Measurements from ENCODE around the gene SLC10A1. TPM values are rescaled to one million over a fixed set of nuclear protein-coding genes. Genes with fewer than 3 reads are reported as not detected.
"Not testable (repeated sequence)": the region's sequence is repeated elsewhere in the genome, so short reads cannot be mapped to it uniquely, and the experiment has no call there.

SLC10A1 gene
- 0.23 TPM for total RNA-seq

DNA sequence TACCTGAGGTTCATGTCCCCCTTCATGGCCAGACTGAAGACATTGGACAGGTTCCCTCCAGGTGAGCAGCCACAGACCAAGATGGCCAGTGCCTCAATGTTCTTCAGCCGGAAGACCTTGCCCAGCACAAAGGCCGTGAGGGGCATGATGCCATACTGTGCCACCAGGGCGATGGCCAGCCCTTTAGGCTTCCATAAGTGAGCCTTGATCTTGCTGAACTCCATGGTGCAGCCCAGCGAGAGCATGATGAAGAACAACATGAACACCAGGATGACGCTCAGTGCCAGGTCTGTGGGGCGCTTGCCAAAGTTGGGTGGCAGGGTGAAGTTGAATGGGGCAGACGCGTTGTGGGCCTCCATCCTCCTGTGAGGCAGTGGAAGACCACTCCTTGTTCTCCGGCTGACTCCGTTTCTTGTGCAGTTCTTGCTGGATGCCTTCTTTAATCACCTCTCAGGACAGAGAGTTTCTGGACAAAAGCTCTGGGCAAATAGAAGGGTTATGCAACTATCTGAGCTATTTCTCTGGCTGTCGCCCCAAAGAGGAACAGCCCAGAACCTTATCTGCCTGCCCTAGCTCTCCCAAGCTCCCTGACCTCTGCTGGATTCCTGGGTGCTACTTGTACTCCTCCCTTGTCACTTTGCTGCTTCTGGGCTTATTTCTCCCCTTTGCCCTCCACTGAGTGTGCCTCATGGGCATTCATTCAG is at the start of gene SLC10A1:
Gene SLC10A1, minus strand, starts transcription at position 445 of the 704 bp plus-strand sequence. Its CDS starts 86 bp downstream, at position 359.
- no peak for DNase-seq (ENCODE audit: low spot score)

DNA sequence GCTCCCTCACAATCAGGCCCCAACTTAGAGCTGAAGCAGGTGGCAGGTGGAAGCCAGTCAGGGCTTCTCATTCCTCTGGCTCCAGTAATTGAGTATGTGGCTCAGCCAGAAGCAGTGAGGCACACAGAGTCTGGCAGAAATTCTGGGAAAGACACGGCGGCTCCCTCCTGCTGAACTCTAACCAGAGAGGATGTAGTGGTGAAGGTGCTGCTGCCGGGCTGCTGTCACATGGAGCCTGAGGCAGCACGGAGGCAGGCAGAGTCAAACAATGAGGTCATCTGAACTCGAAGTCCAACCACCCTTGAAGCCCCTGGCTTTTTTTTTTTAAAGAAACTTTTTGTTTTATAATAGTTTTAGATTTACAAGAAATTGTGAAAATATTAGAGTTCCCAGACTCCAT is 48.7 kb upstream of the SLC10A1 start:
- DNase-seq (ENCODE audit: low spot score): no peak

DNA sequence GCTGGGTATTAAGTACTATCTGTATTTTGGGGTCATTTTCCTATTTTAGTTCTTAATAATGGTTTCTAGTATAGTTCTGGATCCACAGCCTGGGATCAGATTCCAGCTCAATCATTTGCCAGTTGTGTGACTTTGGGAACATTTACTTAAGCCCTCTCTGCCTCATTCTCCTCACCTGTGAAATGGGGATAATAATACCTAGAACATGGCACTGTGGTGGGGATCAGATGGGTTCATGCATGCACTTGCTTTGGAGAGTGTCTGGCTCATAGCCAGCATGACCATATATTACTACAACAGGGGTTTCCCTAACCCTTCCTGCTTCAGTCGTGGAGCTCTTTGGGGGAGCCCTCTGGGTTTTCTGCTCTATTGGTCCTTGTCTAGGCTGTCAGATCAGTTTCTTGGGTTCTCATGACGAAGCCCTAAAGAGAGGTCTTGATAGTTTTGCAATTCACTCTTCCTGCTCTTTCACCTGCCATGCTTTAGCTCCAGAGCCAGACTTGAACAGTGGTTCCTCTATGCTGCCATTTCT is 48.1 kb upstream of the SLC10A1 start:
- no peak for DNase-seq (ENCODE audit: low spot score)

DNA sequence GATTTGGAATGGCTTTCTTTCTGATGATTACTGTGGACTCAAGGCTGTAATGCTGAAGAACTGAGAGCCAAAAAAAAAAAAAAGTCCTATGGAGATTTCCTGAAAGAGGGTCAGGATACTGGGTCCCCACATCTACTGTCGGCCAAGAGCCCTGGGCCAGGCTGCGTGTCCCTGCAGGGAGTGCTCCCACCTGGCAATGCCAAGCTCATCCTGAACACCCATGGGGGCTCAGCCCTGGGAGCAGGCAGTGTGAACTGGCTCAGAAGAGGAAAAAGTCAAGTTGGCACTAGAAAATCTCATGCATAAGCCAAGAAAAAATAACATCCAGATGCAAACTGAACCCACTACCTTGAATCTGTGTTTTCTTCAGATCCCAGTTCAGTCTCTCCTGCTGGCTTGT is 47.1 kb upstream of the SLC10A1 start:
- no peak for DNase-seq (ENCODE audit: low spot score)

DNA sequence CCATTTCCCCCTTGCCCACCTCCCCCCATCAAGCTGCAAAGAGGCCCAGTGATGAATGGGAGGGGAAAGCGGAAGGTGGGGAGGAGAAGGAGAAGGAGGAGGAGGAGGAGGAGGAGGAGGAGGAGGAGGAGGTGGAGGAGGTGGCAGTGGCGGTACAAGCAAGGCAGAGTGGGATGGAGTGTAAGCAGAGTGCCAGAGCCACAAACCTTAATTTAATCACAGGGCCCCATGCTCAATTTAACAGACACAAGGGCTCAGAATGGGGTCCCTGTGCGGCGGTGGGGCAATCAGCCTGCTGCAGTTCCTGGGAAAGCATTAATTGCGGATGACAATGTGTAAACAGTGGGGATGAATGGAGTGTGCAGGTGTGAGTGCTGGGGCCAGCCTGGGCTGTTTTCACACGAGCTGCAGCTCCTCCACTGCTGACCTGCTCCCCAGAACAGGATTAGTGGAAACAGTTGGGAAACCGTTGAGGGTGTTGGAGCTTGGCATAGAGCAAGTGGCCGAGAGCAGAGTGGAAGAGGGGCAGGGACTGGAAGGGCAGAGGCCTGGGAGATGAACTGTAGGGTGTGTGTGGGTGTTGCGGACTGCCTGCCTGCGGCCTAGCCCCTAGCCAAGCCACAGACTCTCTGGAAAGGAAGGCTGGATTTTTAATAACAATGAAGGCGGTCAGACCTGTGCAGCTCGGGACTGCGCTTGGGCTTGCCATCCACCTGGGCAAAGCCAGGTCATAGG is 45.8 kb upstream of the SLC10A1 start:
- DNase-seq (ENCODE audit: low spot score): no peak

DNA sequence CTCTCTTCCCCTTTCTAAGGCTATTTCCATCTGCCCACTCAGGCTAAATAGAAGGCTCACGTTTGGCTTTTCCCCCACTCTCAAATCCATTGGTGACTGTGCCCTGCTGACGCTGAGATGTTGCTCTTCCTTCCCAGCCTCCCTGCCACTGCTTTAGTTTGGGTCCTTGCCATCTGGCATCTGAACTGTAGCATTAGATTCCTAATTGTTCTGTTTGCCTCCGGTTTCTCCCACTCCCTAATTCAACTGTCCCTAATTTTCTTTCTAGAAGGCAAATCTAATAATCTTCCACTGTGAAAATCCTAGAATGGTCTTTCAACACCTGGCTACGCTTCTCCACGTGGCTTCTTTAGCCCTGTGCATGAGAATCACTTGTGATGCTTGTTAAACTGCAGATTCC is 44.6 kb upstream of the SLC10A1 start:
- DNase-seq (ENCODE audit: low spot score): no peak

DNA sequence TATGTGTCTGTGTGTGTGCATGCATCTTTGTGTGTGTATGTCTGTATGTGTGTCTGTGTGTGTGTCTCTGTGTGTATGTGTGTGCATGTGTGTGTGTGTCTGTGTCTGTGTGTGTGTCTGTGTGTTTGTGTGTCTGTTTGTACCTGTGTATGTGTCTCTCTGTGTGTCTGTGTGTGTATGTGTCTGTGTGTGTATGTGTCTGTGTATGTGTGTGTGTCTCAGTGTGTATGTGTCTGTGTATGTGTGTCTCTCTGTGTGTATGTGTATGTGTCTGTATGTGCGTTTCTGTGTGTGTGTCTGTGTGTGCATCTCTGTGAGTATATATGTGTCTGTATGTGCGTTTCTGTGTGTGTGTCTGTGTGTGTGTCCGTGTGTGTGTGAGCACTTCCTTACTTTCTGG is 42.6 kb upstream of the SLC10A1 start:
- no peak for DNase-seq (ENCODE audit: low spot score)

DNA sequence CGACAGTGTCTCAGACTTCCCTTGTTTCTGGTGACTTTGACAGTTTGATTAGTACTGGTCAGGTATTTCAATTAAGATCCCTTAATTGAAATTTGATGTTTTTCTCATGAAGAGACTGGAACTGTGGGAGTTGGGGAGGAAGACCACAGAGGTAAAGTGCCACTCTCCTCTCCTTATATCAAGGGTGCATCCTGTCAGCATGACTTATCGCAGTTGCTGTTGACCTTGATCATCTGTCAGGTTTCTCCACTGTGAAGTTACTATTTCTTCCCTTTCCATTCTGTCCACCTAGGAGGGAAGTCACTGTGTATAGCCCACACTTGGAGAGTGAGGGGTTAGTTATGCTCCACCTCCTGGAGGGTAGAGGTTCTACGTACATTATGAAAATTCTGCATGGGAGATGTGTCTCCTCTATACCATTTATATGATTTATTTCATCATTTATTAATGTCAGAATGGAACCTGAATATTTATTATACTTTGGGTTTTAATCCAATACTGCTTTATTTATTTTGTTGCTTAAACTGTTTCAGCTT is 41.9 kb upstream of the SLC10A1 start:
- no peak for DNase-seq (ENCODE audit: low spot score)

DNA sequence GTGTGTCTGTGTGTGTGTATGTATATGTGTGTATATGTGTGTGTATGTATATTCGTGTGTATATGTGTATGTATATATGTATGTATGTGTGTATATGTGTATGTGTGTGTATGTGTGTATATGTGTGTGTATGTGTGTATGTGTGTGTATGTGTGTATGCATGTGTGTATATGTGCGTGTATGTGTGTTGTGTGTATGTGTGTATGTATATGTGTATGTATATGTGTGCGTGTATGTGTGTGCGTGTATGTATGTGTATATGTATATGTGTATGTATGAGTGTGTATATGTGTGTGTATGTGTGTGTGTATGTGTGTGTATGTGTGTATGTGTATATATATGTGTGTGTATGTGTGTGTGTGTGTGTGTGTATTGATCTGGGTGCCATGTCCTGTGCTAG is 31.8 kb upstream of the SLC10A1 start:
- no peak for DNase-seq (ENCODE audit: low spot score)

DNA sequence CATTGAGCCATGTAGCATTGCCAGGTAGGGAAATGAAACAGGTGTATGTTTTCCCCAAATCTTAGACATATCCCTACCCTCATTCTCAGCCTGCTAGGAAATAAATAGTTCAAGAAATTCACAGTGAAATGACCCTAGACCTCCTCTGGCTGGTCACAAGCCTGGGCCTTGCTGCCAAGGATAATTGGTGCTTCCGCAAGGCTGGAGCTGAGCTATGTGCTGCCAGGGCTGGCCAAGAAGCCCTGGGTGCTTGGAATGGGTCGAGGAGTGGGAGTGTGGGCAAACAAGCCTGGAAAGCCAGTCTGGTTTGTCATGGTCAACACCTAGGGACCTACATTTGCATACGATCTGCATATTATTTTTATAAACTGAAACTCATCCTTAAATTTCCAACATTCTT is 31.3 kb upstream of the SLC10A1 start:
- DNase-seq (ENCODE audit: low spot score): no peak

DNA sequence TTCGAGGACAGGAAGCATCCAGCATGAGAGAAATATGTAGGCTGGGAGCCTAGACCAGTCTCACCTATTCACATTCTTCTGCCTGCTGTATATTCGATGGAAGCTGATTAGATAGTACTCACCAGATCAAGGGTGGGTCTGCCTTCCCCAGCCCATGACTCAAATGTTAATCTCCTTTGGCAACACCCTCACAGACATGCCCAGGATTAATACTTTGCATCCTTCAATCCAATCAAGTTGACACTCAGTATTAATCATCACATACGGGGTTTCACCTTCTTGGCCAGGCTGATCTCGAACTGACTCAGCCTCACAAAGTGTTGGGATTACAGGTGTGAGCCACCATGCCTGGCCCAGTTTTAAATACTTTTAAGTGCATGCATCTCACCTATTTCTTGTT is 30.5 kb upstream of the SLC10A1 start:
- DNase-seq (ENCODE audit: low spot score): no peak

DNA sequence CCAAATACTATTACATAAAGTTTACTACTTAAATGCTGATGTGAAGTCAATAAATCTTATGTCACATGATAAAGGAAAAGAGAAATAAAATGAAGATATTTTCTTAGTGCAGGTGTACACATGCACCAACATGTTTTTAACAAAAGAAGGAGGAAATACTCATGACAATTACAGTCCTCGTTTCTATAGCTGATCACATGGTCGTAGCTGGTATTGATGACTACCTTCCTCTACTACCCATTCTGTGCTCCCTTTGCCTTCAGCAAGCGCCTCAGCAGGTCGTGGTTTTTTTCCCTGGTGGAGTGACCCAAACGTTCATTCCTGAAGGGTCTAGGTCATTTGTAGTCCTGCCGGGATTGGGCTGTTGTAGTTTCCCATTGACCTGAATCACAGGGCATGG is 25.4 kb upstream of the SLC10A1 start:
- no peak for DNase-seq (ENCODE audit: low spot score)

DNA sequence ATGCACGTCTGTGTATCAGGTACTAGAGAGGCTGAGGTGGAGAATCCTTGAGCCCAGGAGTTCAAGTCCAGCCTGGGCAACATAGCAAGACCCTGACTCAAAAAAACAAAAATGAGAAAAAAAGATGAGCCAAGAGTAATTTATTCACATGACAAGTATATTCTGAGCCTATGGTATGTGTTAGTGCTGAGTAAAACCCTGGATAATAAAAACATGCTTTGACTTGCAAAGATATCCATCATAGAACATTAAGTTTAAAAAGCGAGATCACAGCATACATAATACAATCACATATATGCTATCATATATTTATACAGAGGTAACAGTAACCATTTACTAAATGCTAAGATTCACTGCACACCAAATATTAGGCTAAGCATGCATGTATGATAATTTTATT is 23.9 kb upstream of the SLC10A1 start:
- no peak for DNase-seq (ENCODE audit: low spot score)

DNA sequence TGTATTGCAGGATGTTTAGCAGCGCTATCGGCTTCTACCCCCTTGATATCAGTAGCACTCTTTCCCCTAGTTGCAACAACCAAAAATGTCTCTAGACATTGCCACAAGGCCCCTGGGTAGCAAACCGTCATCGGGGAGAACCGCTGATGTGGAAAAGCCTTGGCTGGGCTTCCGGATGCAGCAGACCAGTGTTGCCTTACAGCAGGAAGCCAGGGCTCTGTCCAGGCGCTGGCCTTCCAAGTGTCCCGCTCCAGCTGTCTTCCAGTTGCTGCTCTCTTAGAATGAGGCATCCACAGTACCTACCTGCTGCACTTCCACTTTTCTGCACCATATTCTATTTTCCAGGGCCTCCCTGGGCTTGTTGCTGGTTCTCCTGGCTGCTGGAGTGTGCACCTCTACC is 22.6 kb upstream of the SLC10A1 start:
- DNase-seq (ENCODE audit: low spot score): no peak

DNA sequence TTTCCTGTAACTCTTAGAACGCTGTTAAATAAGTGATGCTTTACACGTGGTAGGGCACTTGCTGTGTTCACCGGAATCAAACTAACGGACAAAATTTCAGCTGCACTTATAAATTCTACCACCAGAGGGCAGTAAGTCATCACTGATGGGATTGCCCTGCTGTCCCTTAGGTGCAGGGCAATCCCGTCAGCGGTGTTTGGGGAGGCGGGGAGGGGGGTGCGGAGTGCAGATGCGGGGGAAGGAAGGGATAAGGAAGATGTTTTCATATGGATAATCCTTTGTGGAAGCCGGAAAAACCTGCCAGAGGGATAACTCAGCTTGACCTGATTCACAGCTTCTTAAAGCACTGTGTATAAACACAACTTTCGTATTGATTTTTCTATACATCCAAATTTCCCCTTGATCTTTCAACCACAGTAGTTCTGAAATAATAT is 21.7 kb upstream of the SLC10A1 start:
- DNase-seq (ENCODE audit: low spot score): peak; percentile 64

DNA sequence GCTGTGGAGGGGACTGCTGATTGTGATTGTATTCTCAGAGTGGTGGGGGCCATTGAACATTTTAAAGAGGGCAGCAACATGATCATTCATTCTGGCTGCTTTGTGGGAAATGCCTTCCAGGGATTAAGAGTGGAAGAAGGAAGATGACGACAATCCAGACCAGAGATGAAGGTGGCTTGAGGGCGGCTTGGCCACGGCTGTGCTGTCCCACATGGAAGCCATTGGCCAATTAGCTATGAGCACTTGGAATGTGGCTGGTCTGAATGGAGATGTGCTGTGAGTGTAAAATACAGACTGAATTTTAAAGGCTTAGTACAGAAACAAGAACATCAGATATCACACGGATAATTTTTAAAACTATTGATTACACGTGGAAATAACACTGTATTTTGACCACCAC is 19.2 kb upstream of the SLC10A1 start:
- no peak for DNase-seq (ENCODE audit: low spot score)

DNA sequence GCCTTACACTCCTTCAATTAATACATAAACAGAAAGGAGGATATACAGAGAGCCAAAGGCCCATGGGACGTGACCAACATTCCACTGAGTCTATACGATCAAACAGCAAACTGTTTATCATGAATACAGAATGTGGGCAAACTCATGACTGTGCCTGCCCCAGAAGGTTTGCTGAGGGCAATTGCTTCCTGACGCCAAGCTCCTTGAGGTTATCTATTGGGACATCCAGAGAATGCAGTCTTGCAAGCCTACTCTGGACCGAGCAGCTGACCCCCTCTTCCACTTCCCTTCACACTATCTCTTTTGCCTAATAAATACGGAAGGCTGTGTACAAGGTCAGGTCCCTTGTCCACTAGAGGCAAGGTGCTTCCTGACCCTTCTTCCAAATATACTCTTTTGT is 18.5 kb upstream of the SLC10A1 start:
- DNase-seq (ENCODE audit: low spot score): no peak

DNA sequence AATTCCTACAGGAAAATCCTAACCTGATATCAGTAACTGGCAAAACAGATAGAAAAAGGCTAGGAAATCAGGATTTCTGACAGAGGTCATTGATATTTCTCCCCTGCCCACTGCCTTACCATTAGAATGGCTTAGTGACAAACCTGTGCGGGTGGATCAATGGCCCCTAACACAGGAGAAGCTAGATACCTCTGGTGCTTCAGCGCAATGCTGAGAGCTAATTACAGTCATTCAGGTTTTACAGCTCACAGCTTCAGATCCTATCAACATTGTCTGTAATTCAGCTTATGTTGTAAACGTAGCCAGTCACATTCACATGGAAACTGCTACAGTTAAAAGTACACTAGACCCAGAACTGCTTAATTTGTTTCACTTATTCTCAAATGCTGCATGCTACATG is 17.4 kb upstream of the SLC10A1 start:
- no peak for DNase-seq (ENCODE audit: low spot score)

DNA sequence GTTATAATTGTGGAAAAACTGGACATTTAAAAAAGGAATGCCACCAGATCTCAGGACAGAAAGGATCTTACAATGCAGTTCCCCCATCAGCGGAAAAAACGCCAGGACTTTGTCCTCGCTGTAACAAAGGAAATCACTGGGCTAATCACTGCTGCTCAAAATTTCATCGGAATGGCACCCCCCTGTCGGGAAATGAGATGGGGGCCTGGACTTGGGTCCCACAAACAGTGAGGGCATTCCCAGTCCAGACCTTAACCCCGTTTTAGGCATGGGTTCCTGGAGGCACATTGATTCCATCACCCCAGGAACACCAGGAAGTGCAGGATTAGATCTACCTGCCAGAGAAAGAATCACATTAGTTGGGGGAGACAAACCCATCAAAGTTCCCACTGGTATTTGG is 16.3 kb upstream of the SLC10A1 start:
- DNase-seq (ENCODE audit: low spot score): not testable (repeated sequence)

DNA sequence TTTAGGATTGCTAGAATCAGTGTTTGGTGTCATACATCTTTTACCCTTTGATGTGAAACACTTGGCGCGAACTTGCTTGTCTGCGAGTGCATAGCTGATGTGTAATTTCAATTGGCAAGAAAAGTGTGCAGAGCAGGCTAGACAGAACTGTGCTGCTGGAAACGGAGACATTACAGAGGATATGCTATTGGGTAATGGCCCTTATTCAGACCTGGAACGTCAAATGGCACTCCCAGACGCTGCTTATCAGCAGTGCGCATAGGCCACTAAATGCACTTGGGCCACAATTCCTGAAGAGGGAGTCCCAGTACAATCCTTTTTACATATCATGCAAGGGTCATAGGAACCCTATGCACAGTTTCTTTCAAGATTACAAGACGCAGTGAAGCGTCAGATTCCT is 15.7 kb upstream of the SLC10A1 start:
- no peak for DNase-seq (ENCODE audit: low spot score)

DNA sequence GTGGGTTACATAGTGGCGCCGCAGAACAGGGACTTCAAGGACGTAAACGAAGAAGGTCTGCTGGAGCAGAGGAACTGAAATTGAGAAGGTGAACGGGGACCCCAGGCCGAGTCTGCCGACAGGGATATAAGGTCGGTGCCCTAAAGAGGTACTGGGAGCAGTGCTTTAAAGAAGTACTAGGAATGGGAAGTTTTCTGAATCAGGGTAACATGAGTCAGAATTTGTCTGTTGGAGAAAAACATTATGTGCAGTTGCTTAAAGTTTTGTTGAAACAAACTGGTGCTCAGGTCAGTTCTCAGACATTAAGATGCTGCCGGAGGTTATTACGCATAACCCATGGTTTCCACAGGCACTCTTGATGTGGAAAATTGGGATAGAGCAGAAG is 14.8 kb upstream of the SLC10A1 start:
- no peak for DNase-seq (ENCODE audit: low spot score)

DNA sequence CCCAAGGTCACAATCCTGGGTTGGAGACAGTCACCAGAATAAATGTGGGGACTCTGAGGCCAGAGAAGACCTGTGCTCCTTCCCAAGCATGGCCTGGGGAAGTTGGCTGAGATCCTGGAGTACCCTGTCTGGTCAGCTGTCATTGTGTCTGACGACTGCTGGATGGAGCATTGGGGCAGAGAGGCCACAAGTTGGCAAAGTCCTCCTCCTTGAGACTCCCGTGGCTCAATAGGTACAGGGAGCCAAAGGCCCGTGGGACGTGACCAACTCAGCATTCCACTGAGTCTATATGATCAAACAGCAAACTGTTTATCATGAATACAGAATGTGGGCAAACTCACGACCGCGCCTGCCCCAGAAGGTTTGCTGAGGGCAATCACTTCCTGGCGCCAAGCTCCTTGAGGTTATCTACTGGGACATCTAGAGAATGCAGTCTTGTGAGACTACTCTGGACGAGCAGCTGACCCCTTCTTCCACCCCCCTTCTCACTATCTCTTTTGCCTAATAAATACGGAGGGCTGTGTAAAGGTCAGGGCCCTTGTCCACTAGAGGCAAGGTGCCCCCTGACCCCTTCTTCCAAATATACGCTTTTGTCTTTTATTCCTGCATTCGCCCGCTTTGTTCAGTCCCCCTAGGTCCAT is 14.3 kb upstream of the SLC10A1 start:
- no peak for DNase-seq (ENCODE audit: low spot score)

All from ureter (tissue), 1 donor.